H9 (cell line): ENCODE measurements around the gene PNPLA2. TPM values are rescaled to one million over a fixed set of nuclear protein-coding genes. Genes with fewer than 3 reads are reported as not detected.

Experiments used
- DNase-seq: peaks from one replicate; pipeline ENCODE4 v3.0.0-alpha.2; 2017
- H2AFZ ChIP-seq: one replicate; pipeline ENCODE4 v1.6.1; 2013; ENCODE audit warnings: mild to moderate bottlenecking, low read length, control low read depth, moderate library complexity
- H2AK5ac ChIP-seq: 2 replicates; pipeline ENCODE4 v1.6.1; 2013; ENCODE audit warnings: low read length, control low read depth, mixed read lengths; ENCODE audit not compliant: insufficient read length
- H2BK120ac ChIP-seq: one replicate; pipeline ENCODE4 v1.6.1; 2013; ENCODE audit warnings: low read depth, mild to moderate bottlenecking, low read length, control low read depth, inconsistent platforms; ENCODE audit not compliant: poor library complexity, severe bottlenecking
- H2BK12ac ChIP-seq: 2 replicates; pipeline ENCODE4 v1.6.1; 2013; ENCODE audit warnings: low read length, control low read depth, mixed read lengths, low read depth; ENCODE audit not compliant: insufficient read length
- H2BK15ac ChIP-seq: 2 replicates; pipeline ENCODE4 v1.6.1; 2013; ENCODE audit warnings: low read depth, low read length, control low read depth
- H2BK20ac ChIP-seq: one replicate; pipeline ENCODE4 v1.6.1; 2013; ENCODE audit warnings: low read depth, mild to moderate bottlenecking, low read length, control low read depth, inconsistent platforms; ENCODE audit not compliant: poor library complexity, severe bottlenecking
- H2BK5ac ChIP-seq: 2 replicates; pipeline ENCODE4 v1.6.1; 2013; ENCODE audit warnings: low read length, control low read depth, mixed read lengths; ENCODE audit not compliant: insufficient read length
- H3K14ac ChIP-seq: 2 replicates; pipeline ENCODE4 v1.6.1; 2013; ENCODE audit warnings: low read length, control low read depth; ENCODE audit not compliant: insufficient read depth
- H3K18ac ChIP-seq: 2 replicates; pipeline ENCODE4 v1.6.1; 2013; ENCODE audit warnings: low read depth, mild to moderate bottlenecking, mixed read lengths, low read length, control low read depth; ENCODE audit not compliant: insufficient read length
- H3K23ac ChIP-seq: 2 replicates; pipeline ENCODE4 v1.6.1; 2013; ENCODE audit warnings: low read length, control low read depth, mixed read lengths, low read depth; ENCODE audit not compliant: insufficient read length
- H3K23me2 ChIP-seq: 2 replicates; pipeline ENCODE4 v1.6.1; 2013; ENCODE audit warnings: low read depth, mild to moderate bottlenecking, mixed read lengths, low read length, control low read depth; ENCODE audit not compliant: insufficient read length, poor library complexity, severe bottlenecking
- H3K27ac ChIP-seq: 2 replicates; pipeline ENCODE4 v1.5.1; 2013; ENCODE audit warnings: low read length, control low read depth, mixed read lengths, low read depth; ENCODE audit not compliant: insufficient read length
- H3K27me3 ChIP-seq: 2 replicates; pipeline ENCODE4 v1.6.1; 2013; ENCODE audit warnings: low read length, control low read depth, inconsistent platforms; ENCODE audit not compliant: insufficient read depth
- H3K4ac ChIP-seq: 2 replicates; pipeline ENCODE4 v1.6.1; 2013; ENCODE audit warnings: low read depth, mild to moderate bottlenecking, control low read depth, inconsistent platforms, low read length, moderate library complexity
- H3K4me1 ChIP-seq: 2 replicates; pipeline ENCODE4 v1.6.1; 2013; ENCODE audit warnings: low read length, control low read depth, inconsistent platforms; ENCODE audit not compliant: insufficient read depth
- H3K4me2 ChIP-seq: 2 replicates; pipeline ENCODE4 v1.6.1; 2013; ENCODE audit warnings: low read length, control low read depth, mixed read lengths; ENCODE audit not compliant: insufficient read length, insufficient read depth
- H3K56ac ChIP-seq: 2 replicates; pipeline ENCODE4 v1.6.1; 2013; ENCODE audit warnings: low read depth, mild to moderate bottlenecking, mixed read lengths, low read length, control low read depth; ENCODE audit not compliant: insufficient read length
- H3K79me1 ChIP-seq: 2 replicates; pipeline ENCODE4 v1.6.1; 2013; ENCODE audit warnings: low read depth, mild to moderate bottlenecking, moderate library complexity, low read length, control low read depth, inconsistent platforms; ENCODE audit not compliant: insufficient read depth, poor library complexity, severe bottlenecking
- H3K79me2 ChIP-seq: 2 replicates; pipeline ENCODE4 v1.6.1; 2013; ENCODE audit warnings: low read length, control low read depth, inconsistent platforms; ENCODE audit not compliant: insufficient read depth
- H3K9ac ChIP-seq: 2 replicates; pipeline ENCODE4 v1.6.1; 2013; ENCODE audit warnings: low read length, control low read depth, mixed read lengths; ENCODE audit not compliant: insufficient read length; ENCODE audit errors: extremely low read depth
- H3K9me3 ChIP-seq: one replicate; pipeline ENCODE4 v1.6.1; 2013; ENCODE audit warnings: low read depth, low read length, inconsistent platforms; ENCODE audit not compliant: control insufficient read depth
- H3T11ph ChIP-seq: one replicate; pipeline ENCODE4 v1.6.1; 2013; ENCODE audit warnings: mild to moderate bottlenecking, low read length, control low read depth, inconsistent platforms
- H4K20me1 ChIP-seq: one replicate; pipeline ENCODE4 v1.6.1; 2013; ENCODE audit not compliant: control insufficient read depth, insufficient read length, insufficient read depth
- H4K5ac ChIP-seq: 2 replicates; pipeline ENCODE4 v1.6.1; 2013; ENCODE audit warnings: low read depth, mild to moderate bottlenecking, mixed read lengths, low read length, control low read depth; ENCODE audit not compliant: insufficient read length
- H4K8ac ChIP-seq: replicated peaks from 2 replicates; pipeline ENCODE4 v1.6.1; 2013; ENCODE audit warnings: low read length, control low read depth, mixed read lengths, low read depth; ENCODE audit not compliant: insufficient read length
- H4K91ac ChIP-seq: 2 replicates; pipeline ENCODE4 v1.6.1; 2013; ENCODE audit warnings: low read depth, mild to moderate bottlenecking, moderate library complexity, mixed read lengths, low read length, control low read depth; ENCODE audit not compliant: insufficient read length
- H3K27ac Mint-ChIP-seq, 3 experiments: 2 replicates in 2 of 3; 3 replicates in 1 of 3; pipeline ENCODE4 v1.8.0; 2020 to 2021; ENCODE audit warnings: mixed read lengths in 3 of 3, mild to moderate bottlenecking in 1 of 3, moderate library complexity in 1 of 3
- H3K27me3 Mint-ChIP-seq: 2 replicates; pipeline ENCODE4 v1.8.0; 2021; ENCODE audit warnings: low read depth, mild to moderate bottlenecking, moderate library complexity, mixed read lengths
- H3K36me3 Mint-ChIP-seq, 3 experiments: 2 replicates in 2 of 3; 3 replicates in 1 of 3; pipeline ENCODE4 v1.8.0; 2020 to 2021; ENCODE audit warnings: low read depth in 3 of 3, mixed read lengths in 3 of 3; ENCODE audit not compliant: insufficient read depth in 1 of 3
- H3K4me1 Mint-ChIP-seq, 2 experiments: 2 replicates each; pipeline ENCODE4 v1.8.0; 2020; ENCODE audit warnings: mixed read lengths in 2 of 2
- H3K4me3 Mint-ChIP-seq, 2 experiments: 2 replicates in 1 of 2; 3 replicates in 1 of 2; pipeline ENCODE4 v1.8.0; 2020 to 2021; ENCODE audit warnings: mild to moderate bottlenecking in 2 of 2, mixed read lengths in 2 of 2, moderate library complexity in 1 of 2
- H3K9me3 Mint-ChIP-seq, 2 experiments: 2 replicates in 1 of 2; 3 replicates in 1 of 2; pipeline ENCODE4 v1.8.0; 2020; ENCODE audit warnings: mild to moderate bottlenecking in 2 of 2, mixed read lengths in 2 of 2, moderate library complexity in 1 of 2
- CTCF ChIP-seq: fragments of 200-600 bp; sonication (generic); conservative IDR thresholded peaks from 3 replicates; pipeline ENCODE4 v1.8.0; 2021; ENCODE audit warnings: antibody characterized with exemption, mild to moderate bottlenecking
- WGBS: extraction: QIAGEN DNeasy Blood & Tissue Kit; methylation state at CpG from one replicate; pipeline ENCODE4 v1.1.7; 2013; ENCODE audit warnings: missing lambda C conversion rate, low lambda C conversion rate, mixed read lengths; ENCODE audit not compliant: insufficient read length; ENCODE audit errors: extremely low coverage; 5-methylcytosine and 5-hydroxymethylcytosine counted together
- total RNA-seq: library from RNA; stranded (reverse); gene quantifications from 2 replicates; pipeline ENCODE4 v1.2.1, GENCODE V29; 2021

Gene PNPLA2
- total RNA-seq, 1 experiment from 2014 or later = 67.3 TPM

DNA sequence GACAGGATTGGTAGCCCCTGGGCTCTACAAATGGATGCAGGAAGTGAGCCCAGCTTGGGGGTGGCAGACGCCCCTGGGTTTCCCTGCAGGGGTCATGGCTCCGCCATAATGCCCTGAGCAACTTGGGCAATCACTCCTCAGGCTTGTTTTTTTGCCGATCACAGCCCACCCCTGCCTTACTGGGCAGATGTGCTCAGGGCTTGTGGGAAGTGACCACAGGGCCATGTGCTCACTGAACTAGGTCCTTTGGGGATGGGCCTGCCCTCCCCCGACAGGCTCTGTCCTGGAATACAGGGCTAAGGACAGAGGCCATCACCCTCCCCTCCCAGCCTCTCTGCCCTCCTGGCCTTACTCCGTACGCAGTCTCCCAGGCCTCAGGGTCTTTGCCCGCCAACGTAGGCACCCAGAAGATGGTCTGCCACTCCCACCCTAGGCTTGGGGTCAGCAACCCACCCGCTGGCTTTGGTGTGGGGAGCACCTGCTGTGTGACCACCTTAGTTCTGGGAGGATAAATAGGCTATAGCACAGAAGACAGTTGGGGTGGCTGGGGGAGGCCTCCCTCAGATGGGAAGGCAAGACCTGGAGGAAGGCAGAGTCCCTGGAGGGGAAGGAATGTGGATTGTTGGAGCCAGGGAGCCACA lies 5.1 kb upstream of the PNPLA2 start:
- Histone ChIP-seq H2BK20ac (no peak overlapping the region), H3T11ph (no peak overlapping the region), H4K20me1 (no peaks in the 10 kb centered on the region), H3K56ac (no peak overlapping the region), H3K9ac (no peak overlapping the region), H2BK15ac (no peak overlapping the region), H3K18ac (no peak overlapping the region), H4K91ac (no peak overlapping the region), H4K5ac (no peak overlapping the region), H2AFZ (no peak overlapping the region), H4K8ac (no peak overlapping the region), H3K9me3 (no peaks in the 10 kb centered on the region), H3K27me3 (no peaks in the 10 kb centered on the region), H2BK5ac (no peak overlapping the region), H3K79me2 (peaks cover 10% of the 10 kb centered on the region; the same call in 1 of the 2 replicates), H2AK5ac (no peak overlapping the region), H2BK120ac (no peak overlapping the region), H2BK12ac (no peak overlapping the region), H3K4me2 (no peak overlapping the region), H3K23me2 (peaks cover 12% of the 10 kb centered on the region), H3K27ac (no peak overlapping the region), H3K14ac (no peak overlapping the region), H3K23ac (no peak overlapping the region), H3K79me1 (peaks cover 9% of the 10 kb centered on the region), H3K4ac (no peak overlapping the region), H3K4me1 (no peaks in the 10 kb centered on the region)
- peak overlapping the region in 2 of 3 experiments; percentile 13 to 91; a peak in 3 of 7 replicates for H3K27ac Mint-ChIP-seq
- TF ChIP-seq CTCF = no peak
- peaks cover 29 to 40% (median 30%) of the 10 kb centered on the region in 3 experiments for H3K36me3 Mint-ChIP-seq
- peaks cover 1% of the 10 kb centered on the region; the same call in 1 of the 2 replicates for H3K27me3 Mint-ChIP-seq
- H3K4me1 Mint-ChIP-seq = peaks cover 15 to 37% of the 10 kb centered on the region in 2 experiments
- no peak for DNase-seq
- H3K4me3 Mint-ChIP-seq = no peak overlapping the region
- H3K9me3 Mint-ChIP-seq = no peaks in the 10 kb centered on the region
- no CpG with 5 or more reads among the region's 9 CpGs for WGBS
